ENCODE data around the gene FRS2.

DNA sequence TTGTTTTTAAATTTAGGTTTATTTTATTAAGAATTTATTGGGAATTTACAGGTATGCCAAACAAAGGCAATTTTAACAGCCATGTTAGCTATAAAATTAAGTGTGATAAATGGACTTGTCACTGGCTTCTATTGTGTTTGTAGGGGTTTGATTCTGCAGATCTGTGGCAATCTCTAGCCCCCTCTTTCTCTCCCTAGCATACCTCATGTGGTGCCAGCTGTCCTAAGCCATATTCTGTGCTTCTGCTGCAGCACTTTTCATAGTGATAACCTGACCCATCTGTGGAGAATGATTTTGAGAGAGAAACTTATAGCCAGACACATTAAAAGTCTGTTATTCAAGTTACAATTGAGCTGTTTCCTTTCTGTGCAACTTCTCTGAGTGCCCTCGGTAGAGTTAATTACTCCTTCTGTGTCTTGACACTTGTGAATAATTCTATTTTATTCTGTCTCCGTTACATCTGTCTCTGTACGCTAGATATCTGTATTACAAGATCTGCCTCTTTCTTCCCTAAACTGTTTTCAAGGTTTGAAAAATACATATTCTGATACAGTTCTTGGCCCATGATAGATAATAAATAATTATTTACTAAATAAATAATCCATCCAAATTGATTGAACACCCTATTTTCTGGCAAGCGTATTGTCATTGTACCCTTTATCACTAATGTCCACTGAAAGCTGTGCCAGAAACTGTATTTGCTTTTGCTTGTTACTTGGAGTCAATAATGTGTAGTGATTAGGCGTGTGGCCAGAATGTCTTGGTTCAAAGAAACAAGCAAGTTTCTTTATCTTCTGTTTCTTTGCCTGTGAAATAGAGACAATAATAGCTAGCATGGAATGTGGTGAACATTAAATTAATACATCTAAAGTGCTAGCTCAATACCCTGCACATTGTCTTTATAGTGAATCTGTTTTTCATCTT lies 40.0 kb downstream of the FRS2 start:
- TF ChIP-seq POLR2A (IDR thresholded peaks at IDR 0.05; ENCODE audit: low read depth, low read length) (no peak), POLR2AphosphoS5 (IDR thresholded peaks at IDR 0.05; ENCODE audit: low read depth, low read length) (no peak), POU2F2 (IDR thresholded peaks at IDR 0.05; ENCODE audit: low read depth, low read length) (no peak), TAF1 (IDR thresholded peaks at IDR 0.05; ENCODE audit: low read depth, low read length) (no peak), SPI1 (IDR thresholded peaks at IDR 0.05; ENCODE audit: low read depth, low read length) (no peak), PAX5 (IDR thresholded peaks at IDR 0.05; ENCODE audit: insufficient read depth, low read length, severe bottlenecking) (no peak)

Data from GM12891 (cell line).